Measurements from ENCODE around the gene KANK4.

Gene KANK4

GRCh38 chr1:62268315-62268714 lies 50.9 kb downstream of the KANK4 start:
- no peaks in the 10 kb centered on the region for H3K27me3 ChIP-seq (ENCODE audit: insufficient read depth, low read depth)
- no peak for TF ChIP-seq CTCF (conservative IDR thresholded peaks at IDR 0.05; ENCODE audit: low read depth, low read length)
- H3K36me3 ChIP-seq (ENCODE audit: insufficient read depth): no peaks in the 10 kb centered on the region

DNA sequence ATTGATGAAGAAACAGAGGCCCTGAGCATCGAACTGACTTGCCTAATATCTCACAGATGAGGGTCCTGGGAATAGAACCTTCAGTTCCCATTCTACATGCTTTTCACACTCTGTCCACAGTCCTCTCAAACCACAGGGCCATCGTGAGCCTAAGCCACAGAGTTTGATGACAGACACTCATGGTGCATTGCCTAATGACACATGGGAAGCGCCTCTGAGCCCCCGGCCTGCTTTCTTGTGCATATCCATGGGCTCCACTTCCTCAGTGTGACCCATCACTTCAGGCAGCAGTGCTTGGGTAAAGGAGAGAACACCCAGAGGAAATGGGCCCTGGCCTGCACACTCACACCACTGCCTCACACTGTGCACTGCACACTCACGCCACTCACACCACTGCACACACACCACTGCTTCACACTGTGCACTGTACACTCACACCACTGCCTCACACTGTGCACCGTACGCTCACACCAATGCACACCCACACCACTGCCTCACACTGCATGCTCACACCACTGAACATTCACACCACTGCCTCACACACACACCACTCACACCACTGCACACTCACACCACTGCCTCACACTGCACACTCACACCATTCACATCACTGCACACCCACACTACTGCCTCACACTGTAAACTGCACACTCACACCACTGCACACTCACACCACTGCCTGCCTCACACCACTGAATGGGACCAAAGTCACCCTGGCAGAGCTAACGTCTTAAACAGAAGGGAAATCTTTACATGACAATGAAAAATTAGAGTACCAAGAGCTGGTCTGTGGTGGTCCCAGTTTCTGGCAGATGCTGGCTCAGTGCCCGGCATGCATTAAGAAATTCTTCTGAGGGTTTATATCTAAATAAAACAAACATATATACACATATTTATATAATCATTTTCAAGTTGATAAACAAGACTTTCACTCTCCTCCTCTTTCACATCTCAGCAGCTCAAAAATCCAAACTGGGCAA lies 53.0 kb downstream of the KANK4 start:
- Histone ChIP-seq H3K4me3 (IDR thresholded peaks at IDR 0.05; ENCODE audit: insufficient read depth, low read depth, low read length) (no peak overlapping the region), H3K4me2 (no peak overlapping the region), H3K4me1 (ENCODE audit: low read depth, poor library complexity, severe bottlenecking) (no peaks in the 10 kb centered on the region), H4K20me1 (ENCODE audit: insufficient read depth) (no peaks in the 10 kb centered on the region), H3K27ac (no peak overlapping the region), H3K79me2 (ENCODE audit: insufficient read depth, low read depth) (no peaks in the 10 kb centered on the region), H3K27me3 (ENCODE audit: insufficient read depth, low read depth) (no peaks in the 10 kb centered on the region), H3K36me3 (ENCODE audit: insufficient read depth) (no peaks in the 10 kb centered on the region), H3K9ac (no peak overlapping the region), H2AFZ (ENCODE audit: low read depth) (no peak overlapping the region)
- no peak for TF ChIP-seq CTCF (conservative IDR thresholded peaks at IDR 0.05; ENCODE audit: low read depth, low read length)

More at GRCh38 chr1:62268315-62268714, 50.9 kb downstream of the KANK4 start:
- Histone ChIP-seq H3K27ac (no peak overlapping the region), H3K79me2 (ENCODE audit: insufficient read depth, low read depth) (no peaks in the 10 kb centered on the region), H4K20me1 (ENCODE audit: insufficient read depth) (no peaks in the 10 kb centered on the region), H3K4me1 (ENCODE audit: low read depth, poor library complexity, severe bottlenecking) (no peaks in the 10 kb centered on the region), H3K4me2 (no peak overlapping the region), H3K4me3 (IDR thresholded peaks at IDR 0.05; ENCODE audit: insufficient read depth, low read depth, low read length) (no peak overlapping the region), H2AFZ (ENCODE audit: low read depth) (no peak overlapping the region), H3K9ac (no peak overlapping the region)

- TF ChIP-seq CTCF (conservative IDR thresholded peaks at IDR 0.05; ENCODE audit: low read depth, low read length): no peak
- H2AFZ ChIP-seq (ENCODE audit: low read depth): no peak overlapping the region
Observed at GRCh38 chr1:62263814-62264353, 55.4 kb downstream of the KANK4 start.

GRCh38 chr1:62263006-62263813 lies 56.0 kb downstream of the KANK4 start:
- H3K4me1 ChIP-seq (ENCODE audit: low read depth, poor library complexity, severe bottlenecking): no peaks in the 10 kb centered on the region
- H3K27me3 ChIP-seq (ENCODE audit: insufficient read depth, low read depth): no peaks in the 10 kb centered on the region
- no peak overlapping the region for H2AFZ ChIP-seq (ENCODE audit: low read depth)
- H3K36me3 ChIP-seq (ENCODE audit: insufficient read depth): no peaks in the 10 kb centered on the region
- H3K79me2 ChIP-seq (ENCODE audit: insufficient read depth, low read depth): no peaks in the 10 kb centered on the region
- H3K9ac ChIP-seq: no peak overlapping the region
- no peak for TF ChIP-seq CTCF (conservative IDR thresholded peaks at IDR 0.05; ENCODE audit: low read depth, low read length)
- no peak overlapping the region for H3K4me3 ChIP-seq (IDR thresholded peaks at IDR 0.05; ENCODE audit: insufficient read depth, low read depth, low read length)
- no peaks in the 10 kb centered on the region for H4K20me1 ChIP-seq (ENCODE audit: insufficient read depth)
- no peak overlapping the region for H3K27ac ChIP-seq
- H3K4me2 ChIP-seq: no peak overlapping the region

More at GRCh38 chr1:62263814-62264353, 55.4 kb downstream of the KANK4 start:
- Histone ChIP-seq H4K20me1 (ENCODE audit: insufficient read depth) (no peaks in the 10 kb centered on the region), H3K9ac (no peak overlapping the region), H3K27me3 (ENCODE audit: insufficient read depth, low read depth) (no peaks in the 10 kb centered on the region), H3K4me3 (IDR thresholded peaks at IDR 0.05; ENCODE audit: insufficient read depth, low read depth, low read length) (no peak overlapping the region), H3K4me2 (no peak overlapping the region), H3K4me1 (ENCODE audit: low read depth, poor library complexity, severe bottlenecking) (no peaks in the 10 kb centered on the region), H3K79me2 (ENCODE audit: insufficient read depth, low read depth) (no peaks in the 10 kb centered on the region), H3K27ac (no peak overlapping the region), H3K36me3 (ENCODE audit: insufficient read depth) (no peaks in the 10 kb centered on the region)

Measured in KMS-11 (cell line).